HG03135 (cell line): ENCODE measurements around the gene DEGS2.
"Not testable (repeated sequence)": the region's sequence is repeated elsewhere in the genome, so short reads cannot be mapped to it uniquely, and the experiment has no call there.

Experiments used
- ATAC-seq: cut with Tn5 transposase; IDR thresholded peaks from one replicate; pipeline ENCODE4 v1.9.1; 2021; ENCODE audit warnings: mild to moderate bottlenecking, moderate library complexity; ENCODE audit not compliant: unreplicated experiment

DEGS2 gene

GRCh38 chr14:100180671-100181070, 21.2 kb upstream of the DEGS2 start:
- ATAC-seq, result not testable (repeated sequence)

GRCh38 chr14:100178691-100179090, 19.2 kb upstream of the DEGS2 start:
- no peak for ATAC-seq

- ATAC-seq, result no peak
Measured at GRCh38 chr14:100176811-100177327, 17.4 kb upstream of the DEGS2 start.

GRCh38 chr14:100173353-100173752, 13.9 kb upstream of the DEGS2 start:
- ATAC-seq, result no peak

- ATAC-seq, result no peak
Measured at GRCh38 chr14:100172811-100173210, 13.4 kb upstream of the DEGS2 start.

- no peak for ATAC-seq
Measured at GRCh38 chr14:100170880-100171279, 11.4 kb upstream of the DEGS2 start.

GRCh38 chr14:100168506-100168905, 9.1 kb upstream of the DEGS2 start:
- no peak for ATAC-seq

- ATAC-seq, result no peak
Measured at GRCh38 chr14:100165831-100166440, 6.5 kb upstream of the DEGS2 start.

GRCh38 chr14:100165376-100165775, 5.9 kb upstream of the DEGS2 start:
- no peak for ATAC-seq

GRCh38 chr14:100160534-100160916, 1.1 kb upstream of the DEGS2 start:
- no peak for ATAC-seq

- ATAC-seq, result peak; percentile 11
Measured at GRCh38 chr14:100159865-100160533, 554 bp upstream of the DEGS2 start.

- ATAC-seq, result no peak
Measured at GRCh38 chr14:100158566-100159093, 815 bp downstream of the DEGS2 start.

- ATAC-seq, result not testable (repeated sequence)
Measured at GRCh38 chr14:100157548-100158232, 1.8 kb downstream of the DEGS2 start.

- no peak for ATAC-seq
Measured at GRCh38 chr14:100156776-100157175, 2.7 kb downstream of the DEGS2 start.

GRCh38 chr14:100155756-100156616, 3.5 kb downstream of the DEGS2 start:
- ATAC-seq, result no peak

- no peak for ATAC-seq
Measured at GRCh38 chr14:100155049-100155621, 4.3 kb downstream of the DEGS2 start.

GRCh38 chr14:100153560-100153959, 5.9 kb downstream of the DEGS2 start:
- ATAC-seq, result no peak

- ATAC-seq, result no peak
Measured at GRCh38 chr14:100152091-100152490, 7.4 kb downstream of the DEGS2 start.

- ATAC-seq, result no peak
Measured at GRCh38 chr14:100150932-100151587, 8.4 kb downstream of the DEGS2 start.
